ENCODE results near the gene CNGA3.

DNA sequence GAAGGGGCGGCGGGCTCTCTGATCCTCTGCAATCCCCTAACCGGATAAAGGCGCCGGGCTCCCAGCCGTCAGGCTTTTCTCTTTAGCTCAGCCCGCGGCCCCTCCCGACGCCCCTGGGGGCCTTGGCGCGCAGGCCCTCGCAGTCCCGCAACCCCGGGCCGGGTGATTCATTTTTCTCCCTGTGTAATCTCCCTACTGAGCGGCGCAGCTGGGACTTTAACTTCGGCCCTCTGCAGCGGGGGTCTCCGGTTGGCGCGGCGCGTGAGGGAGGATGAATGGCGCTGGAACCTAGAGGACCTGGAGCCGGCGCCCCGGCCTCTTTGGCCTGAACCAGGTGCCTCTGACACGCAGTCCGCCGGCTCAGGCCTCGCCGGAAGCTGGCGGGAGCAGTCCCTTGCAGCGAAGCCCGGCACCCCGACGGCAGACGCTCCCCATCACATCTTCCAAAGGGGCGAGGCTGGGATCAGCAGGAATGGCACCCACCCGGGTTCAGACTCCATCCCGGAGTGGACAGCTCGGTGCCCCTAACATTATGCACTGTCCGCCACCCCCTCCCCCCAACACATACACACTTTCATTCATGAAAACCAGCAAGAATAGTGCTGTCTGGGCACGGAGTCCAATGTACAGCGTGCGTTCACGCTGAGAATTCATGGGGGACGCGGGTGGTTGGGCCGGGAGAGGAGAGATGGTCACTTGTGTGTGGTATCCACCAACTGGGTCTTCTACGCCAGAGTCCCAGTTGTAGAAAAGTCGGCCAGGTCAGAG lies 1.2 kb downstream of the CNGA3 start:
- no peak for TF ChIP-seq POLR2A (IDR thresholded peaks at IDR 0.05)
- TF ChIP-seq, protein P1, sequence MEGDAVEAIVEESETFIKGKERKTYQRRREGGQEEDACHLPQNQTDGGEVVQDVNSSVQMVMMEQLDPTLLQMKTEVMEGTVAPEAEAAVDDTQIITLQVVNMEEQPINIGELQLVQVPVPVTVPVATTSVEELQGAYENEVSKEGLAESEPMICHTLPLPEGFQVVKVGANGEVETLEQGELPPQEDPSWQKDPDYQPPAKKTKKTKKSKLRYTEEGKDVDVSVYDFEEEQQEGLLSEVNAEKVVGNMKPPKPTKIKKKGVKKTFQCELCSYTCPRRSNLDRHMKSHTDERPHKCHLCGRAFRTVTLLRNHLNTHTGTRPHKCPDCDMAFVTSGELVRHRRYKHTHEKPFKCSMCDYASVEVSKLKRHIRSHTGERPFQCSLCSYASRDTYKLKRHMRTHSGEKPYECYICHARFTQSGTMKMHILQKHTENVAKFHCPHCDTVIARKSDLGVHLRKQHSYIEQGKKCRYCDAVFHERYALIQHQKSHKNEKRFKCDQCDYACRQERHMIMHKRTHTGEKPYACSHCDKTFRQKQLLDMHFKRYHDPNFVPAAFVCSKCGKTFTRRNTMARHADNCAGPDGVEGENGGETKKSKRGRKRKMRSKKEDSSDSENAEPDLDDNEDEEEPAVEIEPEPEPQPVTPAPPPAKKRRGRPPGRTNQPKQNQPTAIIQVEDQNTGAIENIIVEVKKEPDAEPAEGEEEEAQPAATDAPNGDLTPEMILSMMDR (IDR thresholded peaks at IDR 0.05) = no peak
